Heart left ventricle (tissue), 13 donors: Measurements from ENCODE around the gene ATP13A2.

Experiments
- CTCF ChIP-seq, 12 donors: fragments of 200-600 bp; sonication (generic) in 4 of 12; IDR thresholded peaks; one replicate each; pipeline versions ENCODE4 v1.5.0 to v1.8.0; 2018 to 2022; ENCODE audit warnings: antibody characterized with exemption in 12 of 12, mild to moderate bottlenecking in 5 of 12
- POLR2A ChIP-seq, 2 donors: fragments of 450-650 bp; IDR thresholded peaks; one replicate each; pipeline ENCODE4 v1.6.1; 2017; ENCODE audit warnings: antibody characterized with exemption in 2 of 2, mild to moderate bottlenecking in 2 of 2, moderate library complexity in 2 of 2
- donor health status: ischemic (EF 13 %, LVEDD 7.1; RV severe dilation, severe dysfunction).
- donor health status: DM: no; HTN: yes; CAD: no.
- donor health status: DM: no; HTN: no; CAD: no.
- donor health status: ischemic (EF 25% LVEDD 6.9; RV normal size, moderate dysfunction).
- donor health status: ischemic (EF 25% LVEDD 5.7; RV mildly dilated, moderate dysfunction).
- donor health status: ischemic (EF 35%, LVEDD 5.7; RV mildly dilated, moderate dysfunction).
- donor health status: nonischemic (EF 11% LVEDD 7.7; RV severe dilation, severe dysfunction).
- donor health status: DM: yes; HTN: yes; CAD: no.
- donor health status: PGD.
- donor health status: ischemic (EF 29% LVEDD 5.4; RV normal size, mild dysfunction).
- donor health status: nonischemic (EF 23%, LVEDD 6.1; RV moderate dilation, normal function).

GRCh38 chr1:16983649-16984048 is 28.1 kb downstream of the ATP13A2 start:
- no peak for TF ChIP-seq POLR2A (IDR thresholded peaks at IDR 0.05)
- no peak for TF ChIP-seq CTCF (IDR thresholded peaks at IDR 0.05)
